GM18861 (cell line): ENCODE measurements around the gene GPN3.
"Not testable (repeated sequence)": the region's sequence is repeated elsewhere in the genome, so short reads cannot be mapped to it uniquely, and the experiment has no call there.

Experiments
- ATAC-seq: cut with Tn5 transposase; IDR thresholded peaks from one replicate; pipeline ENCODE4 v1.9.1; 2021; ENCODE audit not compliant: unreplicated experiment

GPN3 gene

GRCh38 chr12:110449799-110450497 is 18.1 kb downstream of the GPN3 start, which contains the start of gene ARPC3:
TSS of gene ARPC3 (minus strand) at chr12:110450337. CDS start at chr12:110450260, 77 bp downstream.
- ATAC-seq: peak; percentile 92

- no peak for ATAC-seq
Observed at GRCh38 chr12:110444455-110444854, 23.6 kb downstream of the GPN3 start.

- no peak for ATAC-seq
Observed at GRCh38 chr12:110436231-110436630, 31.8 kb downstream of the GPN3 start.

- ATAC-seq: no peak
Observed at GRCh38 chr12:110431957-110432587, 36.0 kb downstream of the GPN3 start.

GRCh38 chr12:110429676-110430075 is 38.4 kb downstream of the GPN3 start:
- ATAC-seq: not testable (repeated sequence)

GRCh38 chr12:110426406-110426805 is 41.7 kb downstream of the GPN3 start:
- no peak for ATAC-seq

GRCh38 chr12:110424237-110424636 is 43.8 kb downstream of the GPN3 start:
- ATAC-seq: no peak

GRCh38 chr12:110421701-110422100 is 46.4 kb downstream of the GPN3 start:
- ATAC-seq: no peak

- ATAC-seq: no peak
Observed at GRCh38 chr12:110421159-110421661, 46.8 kb downstream of the GPN3 start.

GRCh38 chr12:110420644-110421043 is 47.4 kb downstream of the GPN3 start:
- ATAC-seq: not testable (repeated sequence)

GRCh38 chr12:110417113-110417512 is 50.9 kb downstream of the GPN3 start:
- not testable (repeated sequence) for ATAC-seq

- not testable (repeated sequence) for ATAC-seq
Observed at GRCh38 chr12:110410086-110410485, 58.0 kb downstream of the GPN3 start.

- not testable (repeated sequence) for ATAC-seq
Observed at GRCh38 chr12:110405126-110405662, 62.9 kb downstream of the GPN3 start.

- ATAC-seq: no peak
Observed at GRCh38 chr12:110403976-110404682, 63.9 kb downstream of the GPN3 start.

GRCh38 chr12:110403146-110403975 is 64.7 kb downstream of the GPN3 start, which contains the start of gene ANAPC7:
TSS of gene ANAPC7 (minus strand) at chr12:110403708. CDS start at chr12:110403627, 81 bp downstream.
- no peak for ATAC-seq
